PC-3 (cell line): ENCODE measurements around the gene KRT6C. TPM values are rescaled to one million over a fixed set of nuclear protein-coding genes. Genes with fewer than 3 reads are reported as not detected.

ENCODE experiments used
- ATAC-seq: fragments of 200-7000 bp; cut with Tn5 transposase; 2 replicates; pipeline ENCODE4 v1.9.1; 2020; ENCODE audit warnings: mild to moderate bottlenecking, moderate library complexity
- BruUV-seq: library from RNA; stranded (reverse); fragments of 400-500 nt; replicated peaks from 2 replicates; lab custom pipeline; 2021; lab: Mats Ljungman, UMichigan
- CTCF ChIA-PET: fragments of 300-600 bp; sonication (Branson Sonifier 250); formaldehyde crosslinking; loops from one replicate; lab custom pipeline; 2022; ENCODE audit warnings: antibody characterized with exemption; lab: Charles Lee
- POLR2A ChIA-PET: fragments of 300-600 bp; sonication (Branson Sonifier 250); formaldehyde crosslinking; loops from one replicate; lab custom pipeline; 2022; ENCODE audit warnings: antibody characterized with exemption; ENCODE audit not compliant: unreplicated experiment; lab: Charles Lee
- DNase-seq: peaks from one replicate; pipeline ENCODE4 v3.0.0-alpha.2; 2015
- H2AFZ ChIP-seq: fragments of 300-600 bp; sonication (generic); 2 replicates; pipeline ENCODE4 v1.6.0; 2016; ENCODE audit warnings: antibody characterized with exemption, low read length
- H3F3A ChIP-seq: fragments of 300-600 bp; sonication (generic); one replicate; pipeline ENCODE4 v1.6.0; 2017; ENCODE audit warnings: antibody characterized with exemption, low read length, control low read depth, mild to moderate bottlenecking; ENCODE audit not compliant: unreplicated experiment
- H3K27ac ChIP-seq: fragments of 300-600 bp; sonication (generic); 2 replicates; pipeline ENCODE4 v1.5.1; 2016; ENCODE audit warnings: mild to moderate bottlenecking, low read length
- H3K27me3 ChIP-seq: fragments of 300-600 bp; sonication (generic); 2 replicates; pipeline ENCODE4 v1.6.1; 2016; ENCODE audit warnings: low read length, mixed read lengths
- H3K36me3 ChIP-seq: fragments of 300-600 bp; sonication (generic); 2 replicates; pipeline ENCODE4 v1.6.1; 2016; ENCODE audit warnings: low read depth, mixed run types, low read length, mixed read lengths
- H3K4me1 ChIP-seq: fragments of 300-600 bp; sonication (generic); 2 replicates; pipeline ENCODE4 v1.5.1; 2016; ENCODE audit warnings: low read length; ENCODE audit not compliant: insufficient read depth
- H3K4me2 ChIP-seq: fragments of 300-600 bp; sonication (generic); 2 replicates; pipeline ENCODE4 v1.6.0; 2016; ENCODE audit warnings: low read length
- H3K4me3 ChIP-seq: fragments of 300-600 bp; sonication (generic); 2 replicates; pipeline ENCODE4 v1.5.1; 2016; ENCODE audit warnings: mild to moderate bottlenecking, low read length, mixed read lengths
- H3K79me2 ChIP-seq: fragments of 300-600 bp; sonication (generic); 2 replicates; pipeline ENCODE4 v1.6.1; 2017; ENCODE audit warnings: low read length, mixed read lengths
- H3K9ac ChIP-seq: fragments of 300-600 bp; sonication (generic); 2 replicates; pipeline ENCODE4 v1.6.0; 2016; ENCODE audit warnings: mild to moderate bottlenecking, low read length
- H3K9me2 ChIP-seq: fragments of 300-600 bp; sonication (generic); replicated peaks from 2 replicates; pipeline ENCODE4 v1.6.1; 2016; ENCODE audit warnings: mixed run types, low read length, mixed read lengths
- H3K9me3 ChIP-seq: fragments of 300-600 bp; sonication (generic); 2 replicates; pipeline ENCODE4 v1.6.1; 2016; ENCODE audit warnings: low read length, mixed read lengths
- H4K20me1 ChIP-seq: fragments of 300-600 bp; sonication (generic); 2 replicates; pipeline ENCODE4 v1.6.1; 2016; ENCODE audit warnings: low read length, mixed read lengths
- CTCF ChIP-seq: fragments of 300-600 bp; sonication (generic); conservative IDR thresholded peaks from 2 replicates; pipeline ENCODE4 v1.5.1; 2017; ENCODE audit warnings: antibody characterized with exemption, low read depth, mild to moderate bottlenecking, low read length
- EZH2 ChIP-seq: fragments of 300-600 bp; sonication (generic); IDR thresholded peaks from one replicate; pipeline ENCODE4 v1.6.1; 2017; ENCODE audit warnings: antibody characterized with exemption, mild to moderate bottlenecking, low read length; ENCODE audit not compliant: unreplicated experiment
- EZH2phosphoT487 ChIP-seq: fragments of 300-600 bp; sonication (generic); IDR thresholded peaks from 2 replicates; pipeline ENCODE4 v1.6.1; 2018; ENCODE audit warnings: mild to moderate bottlenecking, antibody characterized with exemption, low read length, borderline replicate concordance
- intact Hi-C: fragments of 100-400 bp; cut with micrococcal nuclease; formaldehyde crosslinking; loops from 2 replicates; pipeline ENCODE4 v1.9.0; 2023
- total RNA-seq: library from RNA; depleted of rRNA; stranded (reverse); fragments of >200 nt; gene quantifications from 2 replicates; pipeline ENCODE4 v1.2.3, GENCODE V29; 2014

Gene KRT6C
- total RNA-seq, 1 experiment from 2014 or later = not detected

GRCh38 chr12:52436828-52437474 is 36.7 kb downstream of the KRT6C start:
- H3K4me1 ChIP-seq = peaks cover 83% of the 10 kb centered on the region
- ChIA-PET POLR2A (interaction anchor here (0.7 kb wide), 1 partner anchor 437 kb away, joined by 3 read pairs; no protein-coding TSS in a partner anchor), CTCF (no interaction called here)
- TF ChIP-seq CTCF = no peak
- TF ChIP-seq EZH2phosphoT487 = no peak
- no peak for TF ChIP-seq EZH2
- DNase-seq (no peak), ATAC-seq (no peak)
- H3K9me2 ChIP-seq = no peaks in the 10 kb centered on the region
- no peak overlapping the region for H2AFZ ChIP-seq
- intact Hi-C loops = no loop called here
- peak overlapping the region; percentile 74 for H3K9ac ChIP-seq
- H3K4me2 ChIP-seq = peak overlapping the region; percentile 33
- peaks cover 29% of the 10 kb centered on the region for H3F3A ChIP-seq
- peak overlapping the region; percentile 93 for H3K27ac ChIP-seq
- no TSS peak for BruUV-seq
- no peaks in the 10 kb centered on the region for H3K9me3 ChIP-seq
- no peak overlapping the region for H3K4me3 ChIP-seq
- H3K79me2 ChIP-seq = no peaks in the 10 kb centered on the region
- no peaks in the 10 kb centered on the region for H3K27me3 ChIP-seq
- H3K36me3 ChIP-seq = no peaks in the 10 kb centered on the region
- H4K20me1 ChIP-seq = no peaks in the 10 kb centered on the region

- peak overlapping the region; percentile 74 for H3K9ac ChIP-seq
- H3K79me2 ChIP-seq = no peaks in the 10 kb centered on the region
- peak overlapping the region; percentile 93 for H3K27ac ChIP-seq
- TF ChIP-seq CTCF = no peak
- TF ChIP-seq EZH2phosphoT487 = no peak
- no peak for TF ChIP-seq EZH2
- ChIA-PET CTCF (no interaction called here), POLR2A (interaction anchor here (0.6 to 0.8 kb wide), 3 partner anchors 434 to 1646 kb away, joined by 3 to 12 read pairs (median 3); no protein-coding TSS in a partner anchor)
- H4K20me1 ChIP-seq = no peaks in the 10 kb centered on the region
- no peak overlapping the region for H3K4me3 ChIP-seq
- no peaks in the 10 kb centered on the region for H3K36me3 ChIP-seq
- peaks cover 75% of the 10 kb centered on the region for H3K4me1 ChIP-seq
- H3K9me3 ChIP-seq = no peaks in the 10 kb centered on the region
- no peaks in the 10 kb centered on the region for H3K9me2 ChIP-seq
- peak; percentile 94 for DNase-seq
- no peaks in the 10 kb centered on the region for H3K27me3 ChIP-seq
- intact Hi-C loops = no loop called here
- peaks cover 23% of the 10 kb centered on the region for H3F3A ChIP-seq
- BruUV-seq = TSS peak; percentile 22
- peak; percentile 42 for ATAC-seq
- H2AFZ ChIP-seq = peak overlapping the region; percentile 47
- peak overlapping the region; percentile 33 for H3K4me2 ChIP-seq
These were observed 37.4 kb downstream of the KRT6C start for GRCh38 chr12:52436000-52436827.
